ENCODE results near the gene CCDC170. TPM values are rescaled to one million over a fixed set of nuclear protein-coding genes. Genes with fewer than 3 reads are reported as not detected.
A peak's percentile ranks its signal among the peaks of the same experiment; 100 is the strongest.

CCDC170 gene
- total and polyA plus RNA-seq, 4 donors, result 0.37 to 0.59 (median 0.45) TPM

- Histone ChIP-seq H3K9ac (ENCODE audit: low read depth in 1 of 2, low read length in 2 of 2) (no peak overlapping the region), H3K36me3 (ENCODE audit: control insufficient read depth in 4 of 4, insufficient read depth in 3 of 4, low read depth in 1 of 4, low read length in 3 of 4) (no peaks in the 10 kb centered on the region), H3K9me3 (ENCODE audit: control insufficient read depth in 4 of 4, low read length in 3 of 4) (peaks cover 0 to 2% (median 0%) of the 10 kb centered on the region in 4 donors), H3K4me3 (ENCODE audit: low read depth in 1 of 3, low read length in 3 of 3) (no peak overlapping the region), H3K27ac (ENCODE audit: low read depth in 1 of 2, low read length in 2 of 2) (no peak overlapping the region), H3K4me1 (ENCODE audit: control insufficient read depth in 4 of 4, insufficient read depth in 4 of 4, low read length in 3 of 4) (peaks cover 4 to 32% (median 14%) of the 10 kb centered on the region in 4 donors), H3K27me3 (ENCODE audit: control insufficient read depth in 4 of 4, insufficient read depth in 4 of 4, low read length in 3 of 4) (no peaks in the 10 kb centered on the region)
- DNase-seq (ENCODE audit: low spot score), result no peak
- TF ChIP-seq ZBTB33 (IDR thresholded peaks at IDR 0.05) (no peak), JUND (IDR thresholded peaks at IDR 0.05) (no peak)
- 81% methylated on average over 3 of the region's 3 CpGs for WGBS
These were observed 144.0 kb downstream of the CCDC170 start for GRCh38 chr6:151637814-151638213.

DNA sequence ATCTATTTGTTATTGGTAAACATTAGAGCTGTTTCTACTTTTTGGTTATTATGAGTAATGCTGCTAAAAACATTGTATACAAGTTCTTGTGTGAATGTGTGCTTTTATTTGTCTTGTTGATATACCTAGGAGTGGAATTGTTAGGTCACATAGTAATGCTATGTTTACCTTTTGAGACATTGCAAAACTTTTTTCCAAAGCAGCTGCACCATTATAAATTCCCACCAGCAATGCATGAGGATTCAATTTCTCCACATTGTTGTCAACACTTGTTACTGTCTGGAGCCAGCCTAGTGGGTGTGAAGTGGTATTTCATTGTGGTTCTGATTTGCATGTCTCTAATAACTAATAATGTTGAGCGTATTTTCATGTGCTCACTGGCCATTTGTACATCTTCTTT lies 145.9 kb downstream of the CCDC170 start:
- H3K9ac ChIP-seq (ENCODE audit: low read depth in 1 of 2, low read length in 2 of 2), result no peak overlapping the region
- H3K27me3 ChIP-seq (ENCODE audit: control insufficient read depth in 4 of 4, insufficient read depth in 4 of 4, low read length in 3 of 4), result no peaks in the 10 kb centered on the region
- no peak for TF ChIP-seq SP1 (IDR thresholded peaks at IDR 0.05)
- TF ChIP-seq CTCF (IDR thresholded peaks at IDR 0.05; ENCODE audit: low read depth, low read length, missing input control), result no peak
- TF ChIP-seq NR2F2 (IDR thresholded peaks at IDR 0.05), result no peak
- TF ChIP-seq, protein P1, sequence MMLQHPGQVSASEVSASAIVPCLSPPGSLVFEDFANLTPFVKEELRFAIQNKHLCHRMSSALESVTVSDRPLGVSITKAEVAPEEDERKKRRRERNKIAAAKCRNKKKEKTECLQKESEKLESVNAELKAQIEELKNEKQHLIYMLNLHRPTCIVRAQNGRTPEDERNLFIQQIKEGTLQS (IDR thresholded peaks at IDR 0.05), result no peak
- peak; percentile 12 to 34 for TF ChIP-seq RXRA (IDR thresholded peaks at IDR 0.05)
- peak; percentile 51 for TF ChIP-seq FOXA1 (IDR thresholded peaks at IDR 0.05)
- TF ChIP-seq FOXA2 (IDR thresholded peaks at IDR 0.05), result peak; percentile 75
- TF ChIP-seq EGR1 (IDR thresholded peaks at IDR 0.05; ENCODE audit: low read depth in 2 of 2), result peak in 1 of 2 donors; percentile 32
- TF ChIP-seq ZBTB33 (IDR thresholded peaks at IDR 0.05), result no peak
- TF ChIP-seq, protein P2, sequence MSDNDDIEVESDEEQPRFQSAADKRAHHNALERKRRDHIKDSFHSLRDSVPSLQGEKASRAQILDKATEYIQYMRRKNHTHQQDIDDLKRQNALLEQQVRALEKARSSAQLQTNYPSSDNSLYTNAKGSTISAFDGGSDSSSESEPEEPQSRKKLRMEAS (IDR thresholded peaks at IDR 0.05), result peak; percentile 34
- TF ChIP-seq, protein P3, sequence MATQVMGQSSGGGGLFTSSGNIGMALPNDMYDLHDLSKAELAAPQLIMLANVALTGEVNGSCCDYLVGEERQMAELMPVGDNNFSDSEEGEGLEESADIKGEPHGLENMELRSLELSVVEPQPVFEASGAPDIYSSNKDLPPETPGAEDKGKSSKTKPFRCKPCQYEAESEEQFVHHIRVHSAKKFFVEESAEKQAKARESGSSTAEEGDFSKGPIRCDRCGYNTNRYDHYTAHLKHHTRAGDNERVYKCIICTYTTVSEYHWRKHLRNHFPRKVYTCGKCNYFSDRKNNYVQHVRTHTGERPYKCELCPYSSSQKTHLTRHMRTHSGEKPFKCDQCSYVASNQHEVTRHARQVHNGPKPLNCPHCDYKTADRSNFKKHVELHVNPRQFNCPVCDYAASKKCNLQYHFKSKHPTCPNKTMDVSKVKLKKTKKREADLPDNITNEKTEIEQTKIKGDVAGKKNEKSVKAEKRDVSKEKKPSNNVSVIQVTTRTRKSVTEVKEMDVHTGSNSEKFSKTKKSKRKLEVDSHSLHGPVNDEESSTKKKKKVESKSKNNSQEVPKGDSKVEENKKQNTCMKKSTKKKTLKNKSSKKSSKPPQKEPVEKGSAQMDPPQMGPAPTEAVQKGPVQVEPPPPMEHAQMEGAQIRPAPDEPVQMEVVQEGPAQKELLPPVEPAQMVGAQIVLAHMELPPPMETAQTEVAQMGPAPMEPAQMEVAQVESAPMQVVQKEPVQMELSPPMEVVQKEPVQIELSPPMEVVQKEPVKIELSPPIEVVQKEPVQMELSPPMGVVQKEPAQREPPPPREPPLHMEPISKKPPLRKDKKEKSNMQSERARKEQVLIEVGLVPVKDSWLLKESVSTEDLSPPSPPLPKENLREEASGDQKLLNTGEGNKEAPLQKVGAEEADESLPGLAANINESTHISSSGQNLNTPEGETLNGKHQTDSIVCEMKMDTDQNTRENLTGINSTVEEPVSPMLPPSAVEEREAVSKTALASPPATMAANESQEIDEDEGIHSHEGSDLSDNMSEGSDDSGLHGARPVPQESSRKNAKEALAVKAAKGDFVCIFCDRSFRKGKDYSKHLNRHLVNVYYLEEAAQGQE (IDR thresholded peaks at IDR 0.05), result peak; percentile 26
- TF ChIP-seq TAF1 (conservative IDR thresholded peaks at IDR 0.05), result no peak
- TF ChIP-seq JUND (IDR thresholded peaks at IDR 0.05), result peak in 1 of 2 donors; percentile 34
- peak in 1 of 2 donors; percentile 11 for TF ChIP-seq RAD21 (IDR thresholded peaks at IDR 0.05)
- peak; percentile 20 to 38 for TF ChIP-seq HNF4A (conservative IDR thresholded peaks at IDR 0.05)
- TF ChIP-seq HNF4G (IDR thresholded peaks at IDR 0.05), result no peak
- TF ChIP-seq YY1 (IDR thresholded peaks at IDR 0.05), result no peak
- H3K36me3 ChIP-seq (ENCODE audit: control insufficient read depth in 4 of 4, insufficient read depth in 3 of 4, low read depth in 1 of 4, low read length in 3 of 4), result no peaks in the 10 kb centered on the region
- H3K9me3 ChIP-seq (ENCODE audit: control insufficient read depth in 4 of 4, low read length in 3 of 4), result peaks cover 0 to 2% (median 0%) of the 10 kb centered on the region in 4 donors
- peaks cover 1 to 22% (median 4%) of the 10 kb centered on the region in 4 donors for H3K4me1 ChIP-seq (ENCODE audit: control insufficient read depth in 4 of 4, insufficient read depth in 4 of 4, low read length in 3 of 4)
- DNase-seq (ENCODE audit: low spot score), result no peak
- no peak overlapping the region for H3K4me3 ChIP-seq (ENCODE audit: low read depth in 1 of 3, low read length in 3 of 3)
- H3K27ac ChIP-seq (ENCODE audit: low read depth in 1 of 2, low read length in 2 of 2), result no peak overlapping the region
- WGBS, result 88% methylated on average over 1 of the region's 1 CpG
